ENCODE results near the gene TMED8. TPM values are rescaled to one million over a fixed set of nuclear protein-coding genes. Genes with fewer than 3 reads are reported as not detected.

The TMED8 gene
- total RNA-seq, 1 experiment from 2014 or later, result 14.2 TPM

DNA sequence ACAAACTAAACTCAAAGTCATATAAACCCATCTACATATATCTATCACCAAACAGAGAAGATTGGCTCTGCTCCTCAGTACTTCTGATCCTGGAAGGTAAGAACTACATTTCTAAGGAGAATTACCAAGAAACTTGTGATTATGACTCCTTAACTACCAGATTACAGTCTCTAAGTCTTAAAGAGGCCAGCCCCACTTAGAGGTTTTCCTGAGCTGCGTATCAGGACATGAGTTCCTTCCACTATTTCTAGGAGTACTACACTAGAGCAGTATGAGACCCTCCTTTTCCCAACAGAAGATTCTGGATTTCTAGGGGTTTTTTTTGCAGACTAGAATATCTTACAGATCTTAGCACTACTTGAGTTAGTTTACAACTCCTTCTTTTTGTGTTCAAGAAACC lies 46.5 kb upstream of the TMED8 start, which contains the start of gene NOXRED1:
Gene NOXRED1 (minus strand): TSS at position 101 of the 400 bp plus-strand sequence. CDS start 634 bp downstream, outside the sequence.
- DNase-seq (ENCODE audit: low spot score) (no peak), ATAC-seq (no peak)
- Mint-ChIP-seq H3K27ac (no peak within 1 kb of the TSS), H3K27me3 (ENCODE audit: low read depth) (no peaks in the 10 kb centered on the region), H3K9me3 (peaks cover 17% of the 10 kb centered on the region), H3K4me1 (peaks cover 13% of the 10 kb centered on the region), H3K36me3 (peaks cover 62% of the 10 kb centered on the region), H3K4me3 (no peak within 1 kb of the TSS)
- TF ChIP-seq NR2C2 (CRISPR knock-in tag; IDR thresholded peaks at IDR 0.05), result no peak
- no peak for TF ChIP-seq RELA (CRISPR knock-in tag; IDR thresholded peaks at IDR 0.05; ENCODE audit: borderline replicate concordance)
- TF ChIP-seq MYBL2 (CRISPR knock-in tag; IDR thresholded peaks at IDR 0.05), result no peak
- TF ChIP-seq, protein P1, sequence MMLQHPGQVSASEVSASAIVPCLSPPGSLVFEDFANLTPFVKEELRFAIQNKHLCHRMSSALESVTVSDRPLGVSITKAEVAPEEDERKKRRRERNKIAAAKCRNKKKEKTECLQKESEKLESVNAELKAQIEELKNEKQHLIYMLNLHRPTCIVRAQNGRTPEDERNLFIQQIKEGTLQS (CRISPR knock-in tag; conservative IDR thresholded peaks at IDR 0.05), result no peak
- TF ChIP-seq RORB (CRISPR knock-in tag; IDR thresholded peaks at IDR 0.05), result no peak
- TF ChIP-seq ERG (CRISPR knock-in tag; IDR thresholded peaks at IDR 0.05), result no peak
- no peak for TF ChIP-seq E2F1 (CRISPR knock-in tag; IDR thresholded peaks at IDR 0.05)
- TF ChIP-seq, protein P2, sequence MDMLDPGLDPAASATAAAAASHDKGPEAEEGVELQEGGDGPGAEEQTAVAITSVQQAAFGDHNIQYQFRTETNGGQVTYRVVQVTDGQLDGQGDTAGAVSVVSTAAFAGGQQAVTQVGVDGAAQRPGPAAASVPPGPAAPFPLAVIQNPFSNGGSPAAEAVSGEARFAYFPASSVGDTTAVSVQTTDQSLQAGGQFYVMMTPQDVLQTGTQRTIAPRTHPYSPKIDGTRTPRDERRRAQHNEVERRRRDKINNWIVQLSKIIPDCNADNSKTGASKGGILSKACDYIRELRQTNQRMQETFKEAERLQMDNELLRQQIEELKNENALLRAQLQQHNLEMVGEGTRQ (CRISPR knock-in tag; IDR thresholded peaks at IDR 0.05), result no peak
- no peak for TF ChIP-seq ZNF263 (CRISPR knock-in tag; IDR thresholded peaks at IDR 0.05; ENCODE audit: low read depth)
- no peak for TF ChIP-seq SP1 (CRISPR knock-in tag; conservative IDR thresholded peaks at IDR 0.05)
- no peak for TF ChIP-seq FOXK1 (CRISPR knock-in tag; IDR thresholded peaks at IDR 0.05)
- no peak for TF ChIP-seq KAT7 (CRISPR knock-in tag; IDR thresholded peaks at IDR 0.05; ENCODE audit: borderline replicate concordance)
- no peak for TF ChIP-seq IRF2 (CRISPR knock-in tag; IDR thresholded peaks at IDR 0.05; ENCODE audit: borderline replicate concordance, low read depth)
- TF ChIP-seq, protein P3, sequence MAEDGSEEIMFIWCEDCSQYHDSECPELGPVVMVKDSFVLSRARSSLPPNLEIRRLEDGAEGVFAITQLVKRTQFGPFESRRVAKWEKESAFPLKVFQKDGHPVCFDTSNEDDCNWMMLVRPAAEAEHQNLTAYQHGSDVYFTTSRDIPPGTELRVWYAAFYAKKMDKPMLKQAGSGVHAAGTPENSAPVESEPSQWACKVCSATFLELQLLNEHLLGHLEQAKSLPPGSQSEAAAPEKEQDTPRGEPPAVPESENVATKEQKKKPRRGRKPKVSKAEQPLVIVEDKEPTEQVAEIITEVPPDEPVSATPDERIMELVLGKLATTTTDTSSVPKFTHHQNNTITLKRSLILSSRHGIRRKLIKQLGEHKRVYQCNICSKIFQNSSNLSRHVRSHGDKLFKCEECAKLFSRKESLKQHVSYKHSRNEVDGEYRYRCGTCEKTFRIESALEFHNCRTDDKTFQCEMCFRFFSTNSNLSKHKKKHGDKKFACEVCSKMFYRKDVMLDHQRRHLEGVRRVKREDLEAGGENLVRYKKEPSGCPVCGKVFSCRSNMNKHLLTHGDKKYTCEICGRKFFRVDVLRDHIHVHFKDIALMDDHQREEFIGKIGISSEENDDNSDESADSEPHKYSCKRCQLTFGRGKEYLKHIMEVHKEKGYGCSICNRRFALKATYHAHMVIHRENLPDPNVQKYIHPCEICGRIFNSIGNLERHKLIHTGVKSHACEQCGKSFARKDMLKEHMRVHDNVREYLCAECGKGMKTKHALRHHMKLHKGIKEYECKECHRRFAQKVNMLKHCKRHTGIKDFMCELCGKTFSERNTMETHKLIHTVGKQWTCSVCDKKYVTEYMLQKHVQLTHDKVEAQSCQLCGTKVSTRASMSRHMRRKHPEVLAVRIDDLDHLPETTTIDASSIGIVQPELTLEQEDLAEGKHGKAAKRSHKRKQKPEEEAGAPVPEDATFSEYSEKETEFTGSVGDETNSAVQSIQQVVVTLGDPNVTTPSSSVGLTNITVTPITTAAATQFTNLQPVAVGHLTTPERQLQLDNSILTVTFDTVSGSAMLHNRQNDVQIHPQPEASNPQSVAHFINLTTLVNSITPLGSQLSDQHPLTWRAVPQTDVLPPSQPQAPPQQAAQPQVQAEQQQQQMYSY (CRISPR knock-in tag; IDR thresholded peaks at IDR 0.05), result no peak
- TF ChIP-seq EMX1 (CRISPR knock-in tag; IDR thresholded peaks at IDR 0.05), result no peak
- TF ChIP-seq, protein P4, sequence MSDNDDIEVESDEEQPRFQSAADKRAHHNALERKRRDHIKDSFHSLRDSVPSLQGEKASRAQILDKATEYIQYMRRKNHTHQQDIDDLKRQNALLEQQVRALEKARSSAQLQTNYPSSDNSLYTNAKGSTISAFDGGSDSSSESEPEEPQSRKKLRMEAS (CRISPR knock-in tag; IDR thresholded peaks at IDR 0.05), result no peak
- TF ChIP-seq HMGXB4 (CRISPR knock-in tag; IDR thresholded peaks at IDR 0.05), result no peak
- CTCF ChIA-PET, result no interaction called here
- POLR2A ChIA-PET, result no interaction called here

Data from WTC11 (cell line).